ENCODE results near the gene NMT2. TPM values are rescaled to one million over a fixed set of nuclear protein-coding genes. Genes with fewer than 3 reads are reported as not detected.

The NMT2 gene
- total RNA-seq, 1 donor from 2014 or later = 39.6 TPM

- peaks cover 4% of the 10 kb centered on the region for H3K36me3 Mint-ChIP-seq (ENCODE audit: insufficient read depth)
- H3K27ac Mint-ChIP-seq = no peak overlapping the region
- no peaks in the 10 kb centered on the region for H3K27me3 Mint-ChIP-seq
- no peak for TF ChIP-seq CTCF (IDR thresholded peaks at IDR 0.05; ENCODE audit: unreplicated experiment)
- peaks cover 6% of the 10 kb centered on the region for H3K4me1 Mint-ChIP-seq (ENCODE audit: low read depth)
- no peak for DNase-seq (ENCODE audit: low spot score, unreplicated experiment)
- H3K4me3 Mint-ChIP-seq (ENCODE audit: low read depth) = no peak overlapping the region
- no peaks in the 10 kb centered on the region for H3K9me3 Mint-ChIP-seq (ENCODE audit: low read depth)
Observed at GRCh38 chr10:15158448-15158847, 10.0 kb downstream of the NMT2 start.

DNA sequence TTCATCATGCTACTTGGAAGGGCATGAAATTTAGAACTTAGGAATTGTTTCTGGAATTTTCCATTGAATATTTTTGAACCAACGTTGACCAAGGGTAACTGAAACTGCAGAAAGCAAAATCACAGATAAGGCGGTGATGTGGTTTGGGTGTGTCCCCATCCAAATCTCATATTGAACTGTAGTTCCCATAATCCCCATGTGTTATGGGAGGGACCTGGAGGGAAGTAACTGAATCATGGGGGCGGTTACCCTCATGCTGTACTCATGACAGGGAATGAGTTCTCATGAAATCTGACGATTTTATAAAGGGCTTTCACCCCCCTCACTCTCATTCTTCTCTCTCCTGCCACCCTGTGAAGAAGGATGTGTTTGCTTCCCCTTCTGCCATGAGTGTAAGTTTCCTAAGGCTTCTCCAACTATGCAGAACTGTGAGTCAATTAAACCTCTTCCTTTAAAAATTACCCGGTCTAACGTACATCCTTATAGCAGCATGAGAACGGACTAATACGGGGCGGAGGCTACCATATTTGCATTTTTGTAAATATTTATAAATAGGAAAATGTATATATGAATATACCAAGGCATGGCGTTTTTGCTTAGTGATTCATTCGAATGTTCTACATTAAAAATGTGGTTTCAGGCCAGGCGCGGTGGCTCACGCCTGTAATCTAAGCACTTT is 12.4 kb downstream of the NMT2 start:
- no peak overlapping the region for H3K4me3 Mint-ChIP-seq (ENCODE audit: low read depth)
- H3K27me3 Mint-ChIP-seq = no peaks in the 10 kb centered on the region
- peaks cover 14% of the 10 kb centered on the region for H3K4me1 Mint-ChIP-seq (ENCODE audit: low read depth)
- H3K36me3 Mint-ChIP-seq (ENCODE audit: insufficient read depth) = peaks cover 7% of the 10 kb centered on the region
- H3K27ac Mint-ChIP-seq = no peak overlapping the region
- no peak for TF ChIP-seq CTCF (IDR thresholded peaks at IDR 0.05; ENCODE audit: unreplicated experiment)
- no peaks in the 10 kb centered on the region for H3K9me3 Mint-ChIP-seq (ENCODE audit: low read depth)
- DNase-seq (ENCODE audit: low spot score, unreplicated experiment) = no peak

DNA sequence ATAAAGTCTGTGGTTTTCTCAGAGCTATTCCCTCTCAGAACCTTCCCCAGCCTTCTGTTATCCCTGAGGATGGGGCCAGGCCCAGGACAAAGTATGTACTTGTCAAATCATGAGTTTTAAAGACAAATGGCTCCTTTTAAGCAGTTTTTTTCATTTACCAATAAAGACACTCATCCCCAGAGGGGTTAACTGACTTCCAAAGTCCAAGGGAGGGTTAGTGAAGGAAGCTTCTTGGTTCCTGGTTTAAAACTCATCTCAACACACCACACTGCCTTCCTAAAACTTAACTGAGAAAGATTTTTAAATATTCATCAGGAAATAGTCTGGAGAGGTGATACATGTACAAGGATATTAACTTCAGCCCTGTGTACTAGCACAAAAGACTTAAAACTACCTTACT is 15.9 kb downstream of the NMT2 start:
- H3K27ac Mint-ChIP-seq = no peak overlapping the region
- H3K4me3 Mint-ChIP-seq (ENCODE audit: low read depth) = no peak overlapping the region
- peaks cover 3% of the 10 kb centered on the region for H3K9me3 Mint-ChIP-seq (ENCODE audit: low read depth)
- H3K4me1 Mint-ChIP-seq (ENCODE audit: low read depth) = peaks cover 15% of the 10 kb centered on the region
- peaks cover 12% of the 10 kb centered on the region for H3K36me3 Mint-ChIP-seq (ENCODE audit: insufficient read depth)
- DNase-seq (ENCODE audit: low spot score, unreplicated experiment) = no peak
- no peaks in the 10 kb centered on the region for H3K27me3 Mint-ChIP-seq
- TF ChIP-seq CTCF (IDR thresholded peaks at IDR 0.05; ENCODE audit: unreplicated experiment) = no peak

DNA sequence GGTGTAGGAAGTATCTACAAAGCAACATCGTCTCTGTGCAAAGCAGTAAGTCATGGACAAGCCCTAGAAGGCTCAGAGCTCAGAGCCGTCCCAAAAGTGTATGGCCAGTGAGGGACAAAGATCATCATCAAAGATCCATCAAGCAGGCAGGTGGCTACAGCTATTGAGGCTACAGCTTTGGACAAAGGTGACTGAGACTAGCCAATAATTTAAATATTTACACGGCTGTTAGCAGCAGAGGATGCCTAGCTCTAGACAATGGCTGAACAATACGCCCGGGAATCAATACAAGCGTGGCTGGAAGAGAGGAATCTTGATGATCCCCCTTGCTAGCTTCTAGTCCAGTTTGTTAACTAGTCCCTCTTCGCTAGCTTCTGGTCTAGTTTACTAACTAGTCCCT is 17.9 kb downstream of the NMT2 start:
- DNase-seq (ENCODE audit: low spot score, unreplicated experiment) = no peak
- no peaks in the 10 kb centered on the region for H3K27me3 Mint-ChIP-seq
- H3K9me3 Mint-ChIP-seq (ENCODE audit: low read depth) = peaks cover 3% of the 10 kb centered on the region
- peaks cover 11% of the 10 kb centered on the region for H3K36me3 Mint-ChIP-seq (ENCODE audit: insufficient read depth)
- no peak for TF ChIP-seq CTCF (IDR thresholded peaks at IDR 0.05; ENCODE audit: unreplicated experiment)
- no peak overlapping the region for H3K4me3 Mint-ChIP-seq (ENCODE audit: low read depth)
- peak overlapping the region; percentile 52 for H3K27ac Mint-ChIP-seq
- peaks cover 15% of the 10 kb centered on the region for H3K4me1 Mint-ChIP-seq (ENCODE audit: low read depth)

- TF ChIP-seq CTCF (IDR thresholded peaks at IDR 0.05; ENCODE audit: unreplicated experiment) = no peak
- Mint-ChIP-seq H3K9me3 (ENCODE audit: low read depth) (peaks cover 3% of the 10 kb centered on the region), H3K4me3 (ENCODE audit: low read depth) (no peak overlapping the region), H3K27ac (no peak overlapping the region), H3K27me3 (no peaks in the 10 kb centered on the region), H3K4me1 (ENCODE audit: low read depth) (peaks cover 15% of the 10 kb centered on the region), H3K36me3 (ENCODE audit: insufficient read depth) (peaks cover 8% of the 10 kb centered on the region)
- DNase-seq (ENCODE audit: low spot score, unreplicated experiment) = no peak
Observed at GRCh38 chr10:15149042-15149771, 19.3 kb downstream of the NMT2 start.

Measured in progenitor cell of endocrine pancreas (in vitro differentiated cells).